K562 (cell line): ENCODE data around the gene ARL14EPL.
"Not testable (repeated sequence)": the region's sequence is repeated elsewhere in the genome, so short reads cannot be mapped to it uniquely, and the experiment has no call there.

Experiments used
- EZH2 ChIP-seq: IDR thresholded peaks from 2 replicates; pipeline ENCODE4 v1.6.1; 2012; ENCODE audit warnings: low read depth, mild to moderate bottlenecking, inconsistent platforms, low read length, borderline replicate concordance
- OTX1 ChIP-seq: fragments of 450-650 bp; formaldehyde crosslinking; IDR thresholded peaks from 2 replicates; pipeline ENCODE4 v1.4.0; 2022; ENCODE audit warnings: mild to moderate bottlenecking
- RAD21 ChIP-seq, 2 experiments: fragments of 250-450 bp in 1 of 2; fragments of 450-650 bp in 1 of 2; sonication (Bioruptor Pico) in 1 of 2; formaldehyde crosslinking in 1 of 2; IDR thresholded peaks in 1 of 2; conservative IDR thresholded peaks in 1 of 2; 2 replicates each; pipeline versions ENCODE4 v1.4.0 to v1.8.0; 2020 to 2022; ENCODE audit warnings: mild to moderate bottlenecking in 2 of 2, moderate library complexity in 1 of 2
- ZNF174 ChIP-seq: fragments of 250-450 bp; sonication (Bioruptor Pico); IDR thresholded peaks from 2 replicates; pipeline ENCODE4 v1.4.0; 2020; ENCODE audit warnings: mild to moderate bottlenecking
- TF ChIP-seq, protein P1 (sequence below): fragments of 450-650 bp; IDR thresholded peaks from 2 replicates; pipeline ENCODE4 v1.6.1; 2017; ENCODE audit warnings: mild to moderate bottlenecking, moderate library complexity
- TF ChIP-seq, protein P2 (sequence below), 3 experiments: IDR thresholded peaks in 2 of 3; conservative IDR thresholded peaks in 1 of 3; 2 replicates each; pipeline ENCODE4 v1.5.1; 2011 to 2012; ENCODE audit warnings: low read length in 3 of 3, mild to moderate bottlenecking in 3 of 3, control low read depth in 2 of 3, improper control_type of control experiment in 1 of 3, inconsistent platforms in 1 of 3, low read depth in 1 of 3, mixed read lengths in 1 of 3, moderate library complexity in 1 of 3; ENCODE audit not compliant: insufficient read depth in 2 of 3

DNA sequence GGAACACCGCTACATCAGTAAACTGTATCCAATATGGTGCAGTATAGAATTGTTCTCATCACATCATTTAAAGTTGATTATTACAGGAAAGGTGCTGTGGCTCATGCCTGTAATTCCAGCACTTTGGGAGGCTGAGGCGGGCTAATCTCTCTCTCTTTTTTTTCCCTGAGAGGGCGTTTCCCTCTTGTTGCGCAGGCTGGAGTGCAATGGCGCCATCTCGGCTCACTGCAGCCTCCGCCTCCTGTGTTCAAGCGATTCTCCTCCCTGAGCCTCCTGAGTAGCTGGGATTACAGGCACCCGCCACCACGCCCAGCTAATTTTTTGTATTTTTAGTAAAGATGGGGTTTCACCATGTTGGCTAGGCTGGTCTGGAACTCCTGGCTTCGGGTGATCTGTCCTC, 54.0 kb downstream of the ARL14EPL start:
- TF ChIP-seq, protein P1, sequence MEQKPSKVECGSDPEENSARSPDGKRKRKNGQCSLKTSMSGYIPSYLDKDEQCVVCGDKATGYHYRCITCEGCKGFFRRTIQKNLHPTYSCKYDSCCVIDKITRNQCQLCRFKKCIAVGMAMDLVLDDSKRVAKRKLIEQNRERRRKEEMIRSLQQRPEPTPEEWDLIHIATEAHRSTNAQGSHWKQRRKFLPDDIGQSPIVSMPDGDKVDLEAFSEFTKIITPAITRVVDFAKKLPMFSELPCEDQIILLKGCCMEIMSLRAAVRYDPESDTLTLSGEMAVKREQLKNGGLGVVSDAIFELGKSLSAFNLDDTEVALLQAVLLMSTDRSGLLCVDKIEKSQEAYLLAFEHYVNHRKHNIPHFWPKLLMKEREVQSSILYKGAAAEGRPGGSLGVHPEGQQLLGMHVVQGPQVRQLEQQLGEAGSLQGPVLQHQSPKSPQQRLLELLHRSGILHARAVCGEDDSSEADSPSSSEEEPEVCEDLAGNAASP, result not testable (repeated sequence)
- not testable (repeated sequence) for TF ChIP-seq OTX1 (CRISPR knock-in tag); RAD21 (CRISPR knock-in tag; conservative IDR thresholded peaks at IDR 0.05 in 1 of 2, IDR thresholded peaks at IDR 0.05 in 1 of 2); EZH2; ZNF174 (CRISPR knock-in tag)
- TF ChIP-seq, protein P2, sequence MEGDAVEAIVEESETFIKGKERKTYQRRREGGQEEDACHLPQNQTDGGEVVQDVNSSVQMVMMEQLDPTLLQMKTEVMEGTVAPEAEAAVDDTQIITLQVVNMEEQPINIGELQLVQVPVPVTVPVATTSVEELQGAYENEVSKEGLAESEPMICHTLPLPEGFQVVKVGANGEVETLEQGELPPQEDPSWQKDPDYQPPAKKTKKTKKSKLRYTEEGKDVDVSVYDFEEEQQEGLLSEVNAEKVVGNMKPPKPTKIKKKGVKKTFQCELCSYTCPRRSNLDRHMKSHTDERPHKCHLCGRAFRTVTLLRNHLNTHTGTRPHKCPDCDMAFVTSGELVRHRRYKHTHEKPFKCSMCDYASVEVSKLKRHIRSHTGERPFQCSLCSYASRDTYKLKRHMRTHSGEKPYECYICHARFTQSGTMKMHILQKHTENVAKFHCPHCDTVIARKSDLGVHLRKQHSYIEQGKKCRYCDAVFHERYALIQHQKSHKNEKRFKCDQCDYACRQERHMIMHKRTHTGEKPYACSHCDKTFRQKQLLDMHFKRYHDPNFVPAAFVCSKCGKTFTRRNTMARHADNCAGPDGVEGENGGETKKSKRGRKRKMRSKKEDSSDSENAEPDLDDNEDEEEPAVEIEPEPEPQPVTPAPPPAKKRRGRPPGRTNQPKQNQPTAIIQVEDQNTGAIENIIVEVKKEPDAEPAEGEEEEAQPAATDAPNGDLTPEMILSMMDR (IDR thresholded peaks at IDR 0.05 in 2 of 3, conservative IDR thresholded peaks at IDR 0.05 in 1 of 3; ENCODE audit: insufficient read depth in 2 of 3, low read depth in 1 of 3, low read length in 3 of 3), result not testable (repeated sequence)
